ENCODE measurements around the gene SLC24A3.

DNA sequence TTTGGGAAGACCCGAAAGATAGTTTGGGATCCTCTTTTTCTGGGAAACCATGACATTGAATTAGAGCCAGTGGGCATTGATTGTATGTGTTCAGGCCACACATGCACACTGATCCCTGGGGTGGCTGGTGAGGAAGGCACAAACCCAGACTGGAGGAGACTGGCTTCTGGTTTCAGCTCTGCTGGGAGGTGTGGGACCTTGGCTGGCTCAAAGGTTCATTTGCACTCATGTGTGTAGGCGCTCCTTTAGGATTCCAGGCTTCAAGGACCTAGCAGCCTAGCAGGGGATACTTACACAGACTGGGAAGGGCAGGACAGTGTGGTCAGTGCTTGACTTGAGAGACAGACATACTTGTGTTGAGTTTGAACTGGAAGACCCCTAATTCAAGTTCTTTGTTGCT, 552.8 kb downstream of the SLC24A3 start:
- TF ChIP-seq, protein P1, sequence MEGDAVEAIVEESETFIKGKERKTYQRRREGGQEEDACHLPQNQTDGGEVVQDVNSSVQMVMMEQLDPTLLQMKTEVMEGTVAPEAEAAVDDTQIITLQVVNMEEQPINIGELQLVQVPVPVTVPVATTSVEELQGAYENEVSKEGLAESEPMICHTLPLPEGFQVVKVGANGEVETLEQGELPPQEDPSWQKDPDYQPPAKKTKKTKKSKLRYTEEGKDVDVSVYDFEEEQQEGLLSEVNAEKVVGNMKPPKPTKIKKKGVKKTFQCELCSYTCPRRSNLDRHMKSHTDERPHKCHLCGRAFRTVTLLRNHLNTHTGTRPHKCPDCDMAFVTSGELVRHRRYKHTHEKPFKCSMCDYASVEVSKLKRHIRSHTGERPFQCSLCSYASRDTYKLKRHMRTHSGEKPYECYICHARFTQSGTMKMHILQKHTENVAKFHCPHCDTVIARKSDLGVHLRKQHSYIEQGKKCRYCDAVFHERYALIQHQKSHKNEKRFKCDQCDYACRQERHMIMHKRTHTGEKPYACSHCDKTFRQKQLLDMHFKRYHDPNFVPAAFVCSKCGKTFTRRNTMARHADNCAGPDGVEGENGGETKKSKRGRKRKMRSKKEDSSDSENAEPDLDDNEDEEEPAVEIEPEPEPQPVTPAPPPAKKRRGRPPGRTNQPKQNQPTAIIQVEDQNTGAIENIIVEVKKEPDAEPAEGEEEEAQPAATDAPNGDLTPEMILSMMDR (IDR thresholded peaks at IDR 0.05) = no peak
- TF ChIP-seq EP300 (IDR thresholded peaks at IDR 0.05) = no peak
